Measurements from ENCODE around the gene LMTK3.
"Not testable (repeated sequence)": the region's sequence is repeated elsewhere in the genome, so short reads cannot be mapped to it uniquely, and the experiment has no call there.

The LMTK3 gene

GRCh38 chr19:48519426-48519825, 7.8 kb upstream of the LMTK3 start:
- H3K9me3 ChIP-seq (ENCODE audit: insufficient read depth, low read depth, low read length); H4K12ac ChIP-seq (ENCODE audit: low read depth, low read length); H3K4ac ChIP-seq (ENCODE audit: low read depth, low read length); H3K79me2 ChIP-seq (ENCODE audit: control insufficient read depth, insufficient read depth, low read length, poor library complexity); H4K91ac ChIP-seq (ENCODE audit: low read depth, low read length); H2BK12ac ChIP-seq (ENCODE audit: low read length); H2AK5ac ChIP-seq (ENCODE audit: low read length); H4K8ac ChIP-seq (ENCODE audit: low read depth, low read length); H3K9ac ChIP-seq (ENCODE audit: low read length); H3K18ac ChIP-seq (ENCODE audit: low read length); H2AFZ ChIP-seq (ENCODE audit: insufficient read depth, low read length, poor library complexity); H2BK120ac ChIP-seq (ENCODE audit: insufficient read depth, low read length, poor library complexity); H3K36me3 ChIP-seq (ENCODE audit: control insufficient read depth in 1 of 2, insufficient read depth in 2 of 2, low read length in 2 of 2); H3K14ac ChIP-seq (ENCODE audit: low read length); DNase-seq; H3K27ac ChIP-seq (ENCODE audit: low read depth, low read length); H2BK5ac ChIP-seq (ENCODE audit: low read depth, low read length, poor library complexity); H3K23ac ChIP-seq (ENCODE audit: low read length); H3K4me1 ChIP-seq (ENCODE audit: control insufficient read depth in 1 of 2, insufficient read depth in 2 of 2, low read length in 2 of 2); H3K79me1 ChIP-seq (ENCODE audit: low read length); H3K27me3 ChIP-seq (ENCODE audit: insufficient read depth, low read length); H3K4me3 ChIP-seq (ENCODE audit: low read depth, low read length); H3K4me2 ChIP-seq (ENCODE audit: low read length): not testable (repeated sequence)
- no CpG with 5 or more reads among the region's 4 CpGs for WGBS (ENCODE audit: extremely low coverage, insufficient coverage, insufficient read length)

- Histone ChIP-seq H4K91ac (ENCODE audit: low read depth, low read length) (no peak overlapping the region), H3K4me1 (ENCODE audit: control insufficient read depth in 1 of 2, insufficient read depth in 2 of 2, low read length in 2 of 2) (peaks cover 2% of the 10 kb centered on the region in 2 experiments), H3K36me3 (ENCODE audit: control insufficient read depth in 1 of 2, insufficient read depth in 2 of 2, low read length in 2 of 2) (no peaks in the 10 kb centered on the region), H3K4me2 (ENCODE audit: low read length) (no peak overlapping the region), H3K18ac (ENCODE audit: low read length) (no peak overlapping the region), H3K4ac (ENCODE audit: low read depth, low read length) (no peak overlapping the region), H2BK120ac (ENCODE audit: insufficient read depth, low read length, poor library complexity) (no peak overlapping the region), H4K8ac (ENCODE audit: low read depth, low read length) (no peak overlapping the region), H3K14ac (ENCODE audit: low read length) (no peak overlapping the region), H3K9me3 (ENCODE audit: insufficient read depth, low read depth, low read length) (peaks cover 2% of the 10 kb centered on the region), H4K12ac (ENCODE audit: low read depth, low read length) (no peak overlapping the region), H2BK12ac (ENCODE audit: low read length) (no peak overlapping the region), H3K4me3 (ENCODE audit: low read depth, low read length) (no peak overlapping the region), H2AFZ (ENCODE audit: insufficient read depth, low read length, poor library complexity) (no peak overlapping the region), H3K79me1 (ENCODE audit: low read length) (peaks cover 4% of the 10 kb centered on the region), H3K79me2 (ENCODE audit: control insufficient read depth, insufficient read depth, low read length, poor library complexity) (peaks cover 3% of the 10 kb centered on the region), H3K27me3 (ENCODE audit: insufficient read depth, low read length) (no peaks in the 10 kb centered on the region), H3K9ac (ENCODE audit: low read length) (no peak overlapping the region), H3K23ac (ENCODE audit: low read length) (no peak overlapping the region), H2BK5ac (ENCODE audit: low read depth, low read length, poor library complexity) (no peak overlapping the region), H3K27ac (ENCODE audit: low read depth, low read length) (no peak overlapping the region), H2AK5ac (ENCODE audit: low read length) (no peak overlapping the region)
- no CpG with 5 or more reads among the region's 3 CpGs for WGBS (ENCODE audit: extremely low coverage, insufficient coverage, insufficient read length)
- DNase-seq: no peak
Measured at GRCh38 chr19:48518207-48518606, 6.6 kb upstream of the LMTK3 start.

- DNase-seq: peak; percentile 30 to 32
- Histone ChIP-seq H4K12ac (ENCODE audit: low read depth, low read length) (no peak overlapping the region), H3K14ac (ENCODE audit: low read length) (no peak overlapping the region), H3K27ac (ENCODE audit: low read depth, low read length) (no peak overlapping the region), H3K9me3 (ENCODE audit: insufficient read depth, low read depth, low read length) (peaks cover 11% of the 10 kb centered on the region), H4K8ac (ENCODE audit: low read depth, low read length) (no peak overlapping the region), H3K23ac (ENCODE audit: low read length) (no peak overlapping the region), H3K27me3 (ENCODE audit: insufficient read depth, low read length) (peaks cover 4% of the 10 kb centered on the region), H2AK5ac (ENCODE audit: low read length) (no peak overlapping the region), H3K36me3 (ENCODE audit: control insufficient read depth in 1 of 2, insufficient read depth in 2 of 2, low read length in 2 of 2) (no peaks in the 10 kb centered on the region), H2BK5ac (ENCODE audit: low read depth, low read length, poor library complexity) (no peak overlapping the region), H2BK12ac (ENCODE audit: low read length) (no peak overlapping the region), H3K9ac (ENCODE audit: low read length) (no peak overlapping the region), H3K79me1 (ENCODE audit: low read length) (peaks cover 4% of the 10 kb centered on the region), H3K4me3 (ENCODE audit: low read depth, low read length) (no peak overlapping the region), H3K4me2 (ENCODE audit: low read length) (no peak overlapping the region), H2BK120ac (ENCODE audit: insufficient read depth, low read length, poor library complexity) (no peak overlapping the region), H3K18ac (ENCODE audit: low read length) (no peak overlapping the region), H3K79me2 (ENCODE audit: control insufficient read depth, insufficient read depth, low read length, poor library complexity) (peaks cover 3% of the 10 kb centered on the region), H3K4ac (ENCODE audit: low read depth, low read length) (no peak overlapping the region), H3K4me1 (ENCODE audit: control insufficient read depth in 1 of 2, insufficient read depth in 2 of 2, low read length in 2 of 2) (peaks cover 2 to 3% of the 10 kb centered on the region in 2 experiments), H2AFZ (ENCODE audit: insufficient read depth, low read length, poor library complexity) (no peak overlapping the region), H4K91ac (ENCODE audit: low read depth, low read length) (no peak overlapping the region)
- no CpG with 5 or more reads among the region's 8 CpGs for WGBS (ENCODE audit: extremely low coverage, insufficient coverage, insufficient read length)
Measured at GRCh38 chr19:48516536-48516935, 4.9 kb upstream of the LMTK3 start.

- Histone ChIP-seq H4K91ac (ENCODE audit: low read depth, low read length) (no peak overlapping the region), H3K14ac (ENCODE audit: low read length) (no peak overlapping the region), H2AFZ (ENCODE audit: insufficient read depth, low read length, poor library complexity) (peak overlapping the region; percentile 73), H3K9me3 (ENCODE audit: insufficient read depth, low read depth, low read length) (peaks cover 11% of the 10 kb centered on the region), H3K36me3 (ENCODE audit: control insufficient read depth in 1 of 2, insufficient read depth in 2 of 2, low read length in 2 of 2) (no peaks in the 10 kb centered on the region), H4K8ac (ENCODE audit: low read depth, low read length) (peak overlapping the region; percentile 79), H3K79me2 (ENCODE audit: control insufficient read depth, insufficient read depth, low read length, poor library complexity) (peaks cover 3% of the 10 kb centered on the region), H2AK5ac (ENCODE audit: low read length) (no peak overlapping the region), H3K4me3 (ENCODE audit: low read depth, low read length) (no peak overlapping the region), H3K9ac (ENCODE audit: low read length) (no peak overlapping the region), H4K12ac (ENCODE audit: low read depth, low read length) (no peak overlapping the region), H3K23ac (ENCODE audit: low read length) (no peak overlapping the region), H2BK12ac (ENCODE audit: low read length) (no peak overlapping the region), H3K4me2 (ENCODE audit: low read length) (peak overlapping the region; percentile 84), H3K4ac (ENCODE audit: low read depth, low read length) (no peak overlapping the region), H2BK120ac (ENCODE audit: insufficient read depth, low read length, poor library complexity) (no peak overlapping the region), H3K4me1 (ENCODE audit: control insufficient read depth in 1 of 2, insufficient read depth in 2 of 2, low read length in 2 of 2) (peaks cover 2 to 3% of the 10 kb centered on the region in 2 experiments), H3K27me3 (ENCODE audit: insufficient read depth, low read length) (peaks cover 8% of the 10 kb centered on the region), H3K18ac (ENCODE audit: low read length) (no peak overlapping the region), H3K27ac (ENCODE audit: low read depth, low read length) (no peak overlapping the region), H3K79me1 (ENCODE audit: low read length) (peaks cover 4% of the 10 kb centered on the region), H2BK5ac (ENCODE audit: low read depth, low read length, poor library complexity) (no peak overlapping the region)
- whole genome bisulfite sequencing (ENCODE audit: extremely low coverage, insufficient coverage, insufficient read length): no CpG with 5 or more reads among the region's 11 CpGs
- no peak for DNase-seq
Measured at GRCh38 chr19:48514123-48514458, 2.5 kb upstream of the LMTK3 start.

Measured in trophoblast cell (in vitro differentiated cells and primary cell).